Keratinocyte (primary cell): ENCODE data around the gene PCDHGA11.
"Not testable (repeated sequence)": the region's sequence is repeated elsewhere in the genome, so short reads cannot be mapped to it uniquely, and the experiment has no call there.

ENCODE experiments used
- EZH2 ChIP-seq: IDR thresholded peaks from one replicate; pipeline ENCODE4 v1.6.1; 2012; ENCODE audit warnings: inconsistent platforms, mild to moderate bottlenecking, low read length, moderate library complexity
- TF ChIP-seq, protein P1 (sequence below), 3 experiments: IDR thresholded peaks in 1 of 3; conservative IDR thresholded peaks in 1 of 3; optimal IDR thresholded peaks in 1 of 3; 2 replicates in 2 of 3; 3 replicates in 1 of 3; pipeline versions ENCODE3 to v1.5.1; 2011; ENCODE audit warnings: low read length in 3 of 3, mild to moderate bottlenecking in 3 of 3, moderate library complexity in 2 of 3, control low read depth in 1 of 3, inconsistent platforms in 1 of 3; ENCODE audit not compliant: insufficient read depth in 2 of 3; ENCODE audit errors: extremely low read depth in 1 of 3

DNA sequence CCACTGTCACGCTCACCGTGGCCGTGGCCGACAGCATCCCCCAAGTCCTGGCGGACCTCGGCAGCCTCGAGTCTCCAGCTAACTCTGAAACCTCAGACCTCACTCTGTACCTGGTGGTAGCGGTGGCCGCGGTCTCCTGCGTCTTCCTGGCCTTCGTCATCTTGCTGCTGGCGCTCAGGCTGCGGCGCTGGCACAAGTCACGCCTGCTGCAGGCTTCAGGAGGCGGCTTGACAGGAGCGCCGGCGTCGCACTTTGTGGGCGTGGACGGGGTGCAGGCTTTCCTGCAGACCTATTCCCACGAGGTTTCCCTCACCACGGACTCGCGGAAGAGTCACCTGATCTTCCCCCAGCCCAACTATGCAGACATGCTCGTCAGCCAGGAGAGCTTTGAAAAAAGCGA lies 11.9 kb downstream of the PCDHGA11 start:
- TF ChIP-seq, protein P1, sequence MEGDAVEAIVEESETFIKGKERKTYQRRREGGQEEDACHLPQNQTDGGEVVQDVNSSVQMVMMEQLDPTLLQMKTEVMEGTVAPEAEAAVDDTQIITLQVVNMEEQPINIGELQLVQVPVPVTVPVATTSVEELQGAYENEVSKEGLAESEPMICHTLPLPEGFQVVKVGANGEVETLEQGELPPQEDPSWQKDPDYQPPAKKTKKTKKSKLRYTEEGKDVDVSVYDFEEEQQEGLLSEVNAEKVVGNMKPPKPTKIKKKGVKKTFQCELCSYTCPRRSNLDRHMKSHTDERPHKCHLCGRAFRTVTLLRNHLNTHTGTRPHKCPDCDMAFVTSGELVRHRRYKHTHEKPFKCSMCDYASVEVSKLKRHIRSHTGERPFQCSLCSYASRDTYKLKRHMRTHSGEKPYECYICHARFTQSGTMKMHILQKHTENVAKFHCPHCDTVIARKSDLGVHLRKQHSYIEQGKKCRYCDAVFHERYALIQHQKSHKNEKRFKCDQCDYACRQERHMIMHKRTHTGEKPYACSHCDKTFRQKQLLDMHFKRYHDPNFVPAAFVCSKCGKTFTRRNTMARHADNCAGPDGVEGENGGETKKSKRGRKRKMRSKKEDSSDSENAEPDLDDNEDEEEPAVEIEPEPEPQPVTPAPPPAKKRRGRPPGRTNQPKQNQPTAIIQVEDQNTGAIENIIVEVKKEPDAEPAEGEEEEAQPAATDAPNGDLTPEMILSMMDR (optimal IDR thresholded peaks at IDR 0.05 in 1 of 3, IDR thresholded peaks at IDR 0.05 in 1 of 3, conservative IDR thresholded peaks at IDR 0.05 in 1 of 3; ENCODE audit: extremely low read depth in 1 of 3, insufficient read depth in 2 of 3, low read length in 3 of 3), result not testable (repeated sequence)
- not testable (repeated sequence) for TF ChIP-seq EZH2
